Testis (tissue), 3 donors: Measurements from ENCODE around the gene SCAMP1. TPM values are rescaled to one million over a fixed set of nuclear protein-coding genes. Genes with fewer than 3 reads are reported as not detected.
"Not testable (repeated sequence)": the region's sequence is repeated elsewhere in the genome, so short reads cannot be mapped to it uniquely, and the experiment has no call there.

Experiments used
- DNase-seq: peaks from one replicate; pipeline ENCODE4 v3.0.0-alpha.2; 2019
- H3K27ac ChIP-seq, 2 donors: fragments of 200-600 bp; sonication (generic); one replicate each; pipeline ENCODE4 v1.5.1; 2019
- H3K27me3 ChIP-seq: fragments of 200-600 bp; sonication (generic); one replicate; pipeline ENCODE4 v1.5.1; 2019
- H3K36me3 ChIP-seq: fragments of 200-600 bp; sonication (generic); one replicate; pipeline ENCODE4 v1.5.1; 2017; ENCODE audit warnings: low read depth; ENCODE audit errors: missing control alignments
- H3K4me1 ChIP-seq: fragments of 200-600 bp; sonication (generic); one replicate; pipeline ENCODE4 v1.5.1; 2019
- H3K4me3 ChIP-seq, 2 donors: fragments of 200-600 bp; sonication (generic); one replicate each; pipeline ENCODE4 v1.5.1; 2017 to 2019
- H3K9me3 ChIP-seq: fragments of 200-600 bp; sonication (generic); one replicate; pipeline ENCODE4 v1.5.1; 2017
- POLR2A ChIP-seq: fragments of 450-650 bp; IDR thresholded peaks from one replicate; pipeline ENCODE4 v1.6.1; 2017; ENCODE audit warnings: antibody characterized with exemption, mild to moderate bottlenecking, moderate library complexity
- WGBS, 2 donors: methylation state at CpG; one replicate each; pipeline ENCODE4 v1.1.5; 2018; 5-methylcytosine and 5-hydroxymethylcytosine counted together
- intact Hi-C: fragments of 100-400 bp; cut with DNase I; formaldehyde crosslinking; loops from one replicate; pipeline ENCODE4 v1.15.1; 2023; ENCODE audit warnings: low total_unique reads
- polyA plus RNA-seq: library from polyadenylated mRNA; stranded (reverse); fragments of 350-450 nt; fragmentation: Illumina TruSeq; extraction: RNeasy Lipid Tissue Mini Kit (QIAGEN cat#74804); gene quantifications from one replicate; pipeline ENCODE4 v1.2.3, GENCODE V29; 2014; ENCODE audit warnings: low read depth, low replicate concordance; ENCODE audit not compliant: insufficient read depth
- total RNA-seq, 2 donors: library from RNA; depleted of rRNA; stranded (reverse); fragments of >200 nt; gene quantifications; one replicate each; pipeline ENCODE4 v1.2.3, GENCODE V29; 2016
- TF ChIP-seq, protein P1 (sequence below), 3 experiments: fragments of 450-650 bp in 2 of 3; fragments of 200-600 bp in 1 of 3; sonication (generic) in 1 of 3; IDR thresholded peaks; one replicate each; pipeline ENCODE4 v1.5.1; 2016 to 2019; ENCODE audit warnings: antibody characterized with exemption in 3 of 3, mild to moderate bottlenecking in 2 of 3, moderate library complexity in 1 of 3

The SCAMP1 gene
- total and polyA plus RNA-seq, 3 donors from 2014 or later = 22.5 to 35.9 (median 28.3) TPM

DNA sequence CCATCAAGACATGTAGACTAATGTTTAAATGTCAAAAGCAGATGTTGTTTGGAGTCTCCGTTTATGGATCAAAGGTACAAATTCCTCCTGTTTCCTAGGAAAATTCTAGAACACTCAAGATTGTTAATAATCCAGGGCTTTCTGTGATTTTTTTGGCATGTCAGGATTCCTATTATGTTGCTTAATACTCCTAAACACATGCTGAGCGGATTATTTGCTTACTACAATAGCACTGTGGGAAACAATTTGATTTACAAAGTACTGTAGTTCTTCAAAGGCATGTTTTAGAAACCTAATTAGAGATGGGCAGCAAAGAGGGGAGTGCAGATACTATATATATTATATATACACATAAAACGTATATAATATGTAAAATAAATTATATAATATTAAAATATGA, 19.0 kb upstream of the SCAMP1 start:
- H3K27me3 ChIP-seq = no peaks in the 10 kb centered on the region
- H3K4me1 ChIP-seq = no peaks in the 10 kb centered on the region
- no peak overlapping the region for H3K27ac ChIP-seq
- no peak overlapping the region for H3K4me3 ChIP-seq
- H3K9me3 ChIP-seq = no peaks in the 10 kb centered on the region
- H3K36me3 ChIP-seq = no peaks in the 10 kb centered on the region
- TF ChIP-seq, protein P1, sequence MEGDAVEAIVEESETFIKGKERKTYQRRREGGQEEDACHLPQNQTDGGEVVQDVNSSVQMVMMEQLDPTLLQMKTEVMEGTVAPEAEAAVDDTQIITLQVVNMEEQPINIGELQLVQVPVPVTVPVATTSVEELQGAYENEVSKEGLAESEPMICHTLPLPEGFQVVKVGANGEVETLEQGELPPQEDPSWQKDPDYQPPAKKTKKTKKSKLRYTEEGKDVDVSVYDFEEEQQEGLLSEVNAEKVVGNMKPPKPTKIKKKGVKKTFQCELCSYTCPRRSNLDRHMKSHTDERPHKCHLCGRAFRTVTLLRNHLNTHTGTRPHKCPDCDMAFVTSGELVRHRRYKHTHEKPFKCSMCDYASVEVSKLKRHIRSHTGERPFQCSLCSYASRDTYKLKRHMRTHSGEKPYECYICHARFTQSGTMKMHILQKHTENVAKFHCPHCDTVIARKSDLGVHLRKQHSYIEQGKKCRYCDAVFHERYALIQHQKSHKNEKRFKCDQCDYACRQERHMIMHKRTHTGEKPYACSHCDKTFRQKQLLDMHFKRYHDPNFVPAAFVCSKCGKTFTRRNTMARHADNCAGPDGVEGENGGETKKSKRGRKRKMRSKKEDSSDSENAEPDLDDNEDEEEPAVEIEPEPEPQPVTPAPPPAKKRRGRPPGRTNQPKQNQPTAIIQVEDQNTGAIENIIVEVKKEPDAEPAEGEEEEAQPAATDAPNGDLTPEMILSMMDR (IDR thresholded peaks at IDR 0.05) = no peak
- no peak for TF ChIP-seq POLR2A
- intact Hi-C loops = no loop called here
- DNase-seq = no peak
- WGBS, 2 donors = 75 to 83% methylated on average over 3 of the region's 3 CpGs

DNA sequence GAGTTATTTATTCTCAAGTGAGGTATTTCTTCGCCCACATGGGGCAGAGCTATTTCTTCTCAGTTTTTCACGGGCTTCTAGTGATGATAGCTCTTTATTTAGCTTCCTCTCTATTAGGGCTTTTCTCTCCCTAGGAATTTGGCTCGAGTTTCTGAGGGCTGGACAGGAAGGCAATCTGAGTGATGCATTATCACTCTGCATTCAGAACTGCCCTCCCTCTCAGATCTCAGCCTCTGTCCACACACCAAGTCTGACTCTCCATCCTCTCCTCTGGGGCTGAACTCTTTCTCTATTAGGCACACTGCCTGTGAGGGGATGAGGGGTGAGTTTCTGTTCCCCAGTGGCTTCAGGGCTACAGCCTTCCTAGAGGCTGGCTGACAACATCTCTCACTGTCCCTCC, 14.9 kb upstream of the SCAMP1 start:
- DNase-seq = no peak
- 48 to 55% methylated on average over 3 of the region's 3 CpGs for WGBS, 2 donors
- Histone ChIP-seq H3K4me1 (no peaks in the 10 kb centered on the region), H3K4me3 (no peak overlapping the region), H3K27ac (no peak overlapping the region), H3K9me3 (no peaks in the 10 kb centered on the region), H3K27me3 (no peaks in the 10 kb centered on the region), H3K36me3 (no peaks in the 10 kb centered on the region)
- no peak for TF ChIP-seq POLR2A
- TF ChIP-seq, protein P1 (IDR thresholded peaks at IDR 0.05) = no peak
- intact Hi-C loops = no loop called here

DNA sequence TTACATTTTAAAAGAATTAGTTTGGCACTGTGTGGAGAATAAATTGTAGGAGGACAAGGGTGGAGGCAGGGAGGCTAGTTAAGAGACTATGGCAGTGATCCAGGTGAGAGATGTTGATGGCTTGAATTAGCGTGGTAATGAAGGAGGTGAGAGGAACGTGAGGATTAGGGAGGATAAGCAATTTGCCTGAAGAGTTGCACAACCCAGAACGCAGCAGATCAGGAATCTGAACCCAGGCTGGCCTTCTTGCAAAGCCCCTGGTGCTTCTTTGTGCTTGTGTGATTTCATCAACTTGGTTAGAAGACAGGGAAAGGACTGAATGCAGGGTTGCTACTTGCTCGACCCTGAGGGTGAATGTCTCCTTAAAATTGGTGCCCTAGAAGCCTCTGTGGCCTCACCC, 6.9 kb upstream of the SCAMP1 start:
- Histone ChIP-seq H3K27me3 (no peaks in the 10 kb centered on the region), H3K4me3 (no peak overlapping the region), H3K9me3 (no peaks in the 10 kb centered on the region), H3K27ac (no peak overlapping the region), H3K4me1 (no peaks in the 10 kb centered on the region), H3K36me3 (no peaks in the 10 kb centered on the region)
- intact Hi-C loops = no loop called here
- TF ChIP-seq, protein P1 (IDR thresholded peaks at IDR 0.05) = no peak
- TF ChIP-seq POLR2A = no peak
- WGBS, 2 donors = 62 to 66% methylated on average over 4 of the region's 4 CpGs
- DNase-seq = no peak

DNA sequence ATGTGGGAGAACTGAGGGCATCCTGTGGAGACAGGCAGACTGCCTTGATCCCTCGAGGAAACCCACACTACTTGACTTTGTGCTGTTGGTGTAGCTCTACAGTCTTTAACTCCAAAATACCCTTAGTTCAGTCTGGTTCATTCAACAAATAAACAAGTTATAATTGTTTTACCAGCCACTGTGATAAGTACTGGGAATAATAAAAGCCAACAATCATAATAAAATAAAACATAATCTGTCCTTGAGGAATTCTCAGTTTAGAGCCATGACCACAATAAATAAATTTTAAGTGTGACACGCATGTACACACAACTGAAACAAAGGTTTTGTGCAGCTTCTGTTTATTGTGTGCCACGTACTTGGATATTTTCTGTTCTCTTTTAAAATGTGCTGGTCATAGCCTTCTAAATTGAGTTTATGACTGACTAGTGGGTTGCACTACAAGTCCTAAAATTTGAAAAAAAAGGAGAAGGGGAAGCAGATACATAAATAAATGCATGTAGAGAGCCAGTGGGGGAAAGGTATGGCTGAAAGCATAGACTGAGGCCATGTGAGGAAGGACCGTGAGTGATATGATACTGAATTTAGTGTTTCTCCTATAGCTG, 6.2 kb upstream of the SCAMP1 start:
- DNase-seq = no peak
- 65 to 66% methylated on average over 4 of the region's 4 CpGs for WGBS, 2 donors
- no peaks in the 10 kb centered on the region for H3K27me3 ChIP-seq
- H3K9me3 ChIP-seq = no peaks in the 10 kb centered on the region
- H3K4me3 ChIP-seq = no peak overlapping the region
- no peak for TF ChIP-seq POLR2A
- TF ChIP-seq, protein P1 (IDR thresholded peaks at IDR 0.05) = no peak
- intact Hi-C loops = no loop called here
- H3K27ac ChIP-seq = no peak overlapping the region
- H3K36me3 ChIP-seq = no peaks in the 10 kb centered on the region
- peaks cover 3% of the 10 kb centered on the region for H3K4me1 ChIP-seq

DNA sequence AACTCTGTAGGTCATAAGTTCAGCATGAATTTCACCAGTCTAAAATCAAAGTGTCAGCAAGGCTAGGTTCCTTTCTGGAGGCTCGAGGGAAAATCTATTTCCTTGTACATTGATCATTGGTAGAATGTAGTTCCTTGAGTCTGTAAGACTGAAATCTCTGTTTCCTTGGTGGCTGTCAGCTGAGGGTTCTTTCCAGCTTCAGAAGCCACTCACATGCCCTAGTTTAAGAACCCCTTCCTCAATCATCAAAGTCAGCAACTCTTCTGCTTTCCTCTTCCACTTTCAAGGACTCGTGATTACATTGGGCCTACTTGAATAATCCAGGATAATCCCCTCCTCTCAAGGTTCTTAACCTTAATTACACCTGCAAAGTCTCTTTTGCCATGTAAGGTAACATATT, 4.9 kb upstream of the SCAMP1 start:
- 85 to 89% methylated on average over 2 of the region's 2 CpGs for WGBS, 2 donors
- Histone ChIP-seq H3K27me3 (no peaks in the 10 kb centered on the region), H3K4me1 (peaks cover 7% of the 10 kb centered on the region), H3K9me3 (no peaks in the 10 kb centered on the region), H3K4me3 (no peak overlapping the region), H3K36me3 (no peaks in the 10 kb centered on the region), H3K27ac (no peak overlapping the region)
- no peak for DNase-seq
- intact Hi-C loops = no loop called here
- TF ChIP-seq, protein P1 (IDR thresholded peaks at IDR 0.05) = no peak
- TF ChIP-seq POLR2A = no peak

DNA sequence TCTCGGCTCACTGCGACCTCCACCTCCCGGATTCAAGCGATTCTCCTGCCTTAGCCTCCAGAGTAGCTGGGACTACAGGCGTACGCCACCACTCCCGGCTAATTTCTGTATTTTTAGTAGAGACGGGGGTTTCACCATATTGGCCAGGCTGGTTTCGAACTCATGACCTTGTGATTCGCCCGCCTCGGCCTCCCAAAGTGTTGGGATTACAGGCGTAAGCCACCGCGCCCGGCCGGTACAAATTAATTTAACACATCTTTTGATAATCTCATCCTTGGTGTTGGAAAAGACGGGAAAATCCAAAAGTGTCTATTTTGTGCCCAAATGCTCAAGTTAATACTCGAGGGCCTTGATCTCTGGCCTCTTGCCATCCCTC, 974 bp upstream of the SCAMP1 start:
- H3K36me3 ChIP-seq, intact Hi-C loops, H3K9me3 ChIP-seq, H3K27me3 ChIP-seq, DNase-seq: not testable (repeated sequence)
- Histone ChIP-seq H3K4me3 (peak overlapping the region; percentile 93 to 99), H3K4me1 (peaks cover 14% of the 10 kb centered on the region), H3K27ac (peak overlapping the region; percentile 86 to 95)
- WGBS, 2 donors = 54 to 56% methylated on average over 19 of the region's 19 CpGs
